Progenitor cell of endocrine pancreas (in vitro differentiated cells): ENCODE data around the gene STX1B. TPM values are rescaled to one million over a fixed set of nuclear protein-coding genes. Genes with fewer than 3 reads are reported as not detected.

Experiments used
- DNase-seq: peaks from one replicate; pipeline ENCODE4 v3.0.0; 2021; ENCODE audit warnings: low spot score; ENCODE audit not compliant: unreplicated experiment
- H3K27ac Mint-ChIP-seq: 2 replicates; pipeline ENCODE4 v1.8.0; 2021; ENCODE audit warnings: mild to moderate bottlenecking, moderate library complexity, mixed read lengths
- H3K27me3 Mint-ChIP-seq: 2 replicates; pipeline ENCODE4 v1.8.0; 2021; ENCODE audit warnings: mixed read lengths
- H3K36me3 Mint-ChIP-seq: 2 replicates; pipeline ENCODE4 v1.8.0; 2022; ENCODE audit warnings: mixed read lengths; ENCODE audit not compliant: insufficient read depth
- H3K4me1 Mint-ChIP-seq: 2 replicates; pipeline ENCODE4 v1.8.0; 2021; ENCODE audit warnings: low read depth, mixed read lengths
- H3K4me3 Mint-ChIP-seq: 2 replicates; pipeline ENCODE4 v1.8.0; 2021; ENCODE audit warnings: low read depth, mild to moderate bottlenecking, moderate library complexity, mixed read lengths
- H3K9me3 Mint-ChIP-seq: 2 replicates; pipeline ENCODE4 v1.8.0; 2021; ENCODE audit warnings: low read depth, mixed read lengths
- CTCF ChIP-seq: fragments of 200-600 bp; sonication (generic); IDR thresholded peaks from one replicate; pipeline ENCODE4 v1.5.0; 2021; ENCODE audit warnings: antibody characterized with exemption, mild to moderate bottlenecking; ENCODE audit not compliant: unreplicated experiment
- total RNA-seq: library from RNA; stranded (reverse); gene quantifications from 2 replicates; pipeline ENCODE4 v1.2.1, GENCODE V29; 2021

The STX1B gene
- total RNA-seq, 1 donor from 2014 or later = 1.0 TPM

- no peak overlapping the region for H3K4me3 Mint-ChIP-seq
- DNase-seq = no peak
- H3K27ac Mint-ChIP-seq = no peak overlapping the region
- no peaks in the 10 kb centered on the region for H3K9me3 Mint-ChIP-seq
- H3K36me3 Mint-ChIP-seq = no peaks in the 10 kb centered on the region
- no peak for TF ChIP-seq CTCF
- H3K4me1 Mint-ChIP-seq = peaks cover 15% of the 10 kb centered on the region
- no peaks in the 10 kb centered on the region for H3K27me3 Mint-ChIP-seq
Observed at GRCh38 chr16:30951750-30952149, 58.7 kb downstream of the STX1B start.

DNA sequence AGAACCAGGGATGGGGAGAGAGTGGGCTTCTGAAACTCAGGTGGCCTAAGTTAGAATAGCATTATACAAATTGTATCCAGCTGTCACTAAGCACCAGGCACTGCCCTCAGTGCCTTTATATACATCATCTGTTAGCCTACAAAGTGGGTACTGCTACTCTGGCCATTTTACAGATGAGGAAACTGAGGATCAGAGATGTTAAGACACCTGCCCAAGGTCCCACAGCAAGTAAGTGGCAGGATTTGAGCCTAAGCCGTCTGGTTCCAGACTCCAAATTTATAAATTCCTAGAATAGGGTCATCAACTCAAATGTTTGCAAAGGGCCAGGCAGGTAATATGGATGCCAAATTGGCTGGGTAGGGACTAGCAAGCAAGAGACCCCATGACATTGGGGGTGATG, 59.2 kb downstream of the STX1B start:
- Mint-ChIP-seq H3K36me3 (peaks cover 2% of the 10 kb centered on the region), H3K4me1 (peaks cover 16% of the 10 kb centered on the region), H3K27me3 (no peaks in the 10 kb centered on the region), H3K9me3 (no peaks in the 10 kb centered on the region), H3K27ac (no peak overlapping the region), H3K4me3 (no peak overlapping the region)
- no peak for TF ChIP-seq CTCF
- no peak for DNase-seq

DNA sequence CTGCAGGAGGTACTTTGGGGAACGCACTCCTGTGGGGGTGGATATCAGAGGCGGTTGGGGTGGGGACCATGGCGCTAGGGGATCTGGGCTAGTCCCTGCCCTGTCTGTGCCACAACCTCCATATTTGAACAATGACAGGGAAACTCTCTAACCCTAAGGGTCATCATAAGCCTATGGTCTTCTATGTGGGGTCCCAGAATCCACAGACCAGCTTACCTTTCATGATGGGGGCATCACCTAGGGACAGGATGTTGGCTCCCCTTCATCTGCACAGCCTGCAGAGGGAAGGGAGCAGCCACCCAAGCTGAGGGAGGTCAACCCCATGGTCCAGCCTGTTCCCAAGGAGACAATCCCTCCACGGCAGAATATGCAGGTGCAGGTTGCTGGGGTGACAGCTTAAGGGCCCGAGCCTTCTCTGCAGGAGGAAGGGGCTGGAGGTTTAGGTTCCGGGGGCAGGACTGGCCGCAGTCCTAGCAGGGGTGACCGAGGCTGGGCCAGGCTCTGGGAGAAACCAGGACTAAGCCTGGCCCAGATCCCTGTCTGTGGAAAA, 59.8 kb downstream of the STX1B start:
- H3K4me3 Mint-ChIP-seq = peak overlapping the region; percentile 78
- peak overlapping the region; percentile 78 for H3K27ac Mint-ChIP-seq
- DNase-seq = no peak
- peaks cover 16% of the 10 kb centered on the region for H3K4me1 Mint-ChIP-seq
- peaks cover 3% of the 10 kb centered on the region for H3K36me3 Mint-ChIP-seq
- no peak for TF ChIP-seq CTCF
- no peaks in the 10 kb centered on the region for H3K9me3 Mint-ChIP-seq
- no peaks in the 10 kb centered on the region for H3K27me3 Mint-ChIP-seq

DNA sequence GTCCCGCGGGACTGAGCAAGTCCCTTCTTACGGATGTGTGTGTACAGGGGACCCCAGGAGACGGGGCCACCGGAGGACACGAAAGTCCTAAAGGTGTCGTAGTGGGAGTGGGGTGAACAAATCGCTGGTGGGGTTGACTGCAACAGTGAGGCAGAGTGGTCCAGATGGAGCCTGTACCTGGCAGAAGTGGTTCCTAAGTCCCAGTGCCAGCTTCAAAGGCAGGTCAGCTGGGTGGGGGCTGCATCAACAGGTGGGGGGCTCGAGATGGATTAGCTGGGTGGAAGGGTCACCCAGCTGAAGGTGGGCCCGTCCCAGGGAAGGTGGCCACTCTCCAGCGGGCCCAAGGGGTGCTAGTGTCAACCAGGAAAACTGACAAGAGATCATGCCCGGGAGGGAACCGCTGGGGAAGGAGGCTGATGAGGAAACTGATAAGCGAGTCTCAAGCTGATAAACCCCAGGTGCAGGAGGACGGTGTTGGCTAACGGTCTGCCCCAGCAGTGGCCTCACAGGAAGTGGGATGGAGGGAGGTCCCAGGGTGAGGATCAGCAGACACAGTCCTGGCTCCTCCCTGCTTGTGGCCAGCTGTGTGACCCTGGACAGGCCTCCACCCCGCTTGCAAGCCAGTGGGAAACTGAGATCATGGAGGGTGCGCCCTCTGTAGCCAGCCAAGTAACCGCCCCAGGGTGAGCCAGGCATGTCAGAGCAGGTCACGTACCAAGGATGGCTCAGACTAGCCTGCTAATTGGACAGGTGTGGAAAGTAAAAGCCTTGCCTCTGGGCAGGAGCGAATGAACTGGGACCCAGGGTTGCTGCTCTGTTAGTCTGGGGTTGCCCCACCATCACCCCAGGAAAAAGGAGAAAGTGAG, 60.6 kb downstream of the STX1B start:
- peak overlapping the region; percentile 78 for H3K4me3 Mint-ChIP-seq
- no peaks in the 10 kb centered on the region for H3K9me3 Mint-ChIP-seq
- no peak for DNase-seq
- no peaks in the 10 kb centered on the region for H3K27me3 Mint-ChIP-seq
- peak overlapping the region; percentile 83 for H3K27ac Mint-ChIP-seq
- peaks cover 16% of the 10 kb centered on the region for H3K4me1 Mint-ChIP-seq
- no peak for TF ChIP-seq CTCF
- peaks cover 5% of the 10 kb centered on the region for H3K36me3 Mint-ChIP-seq

- no peaks in the 10 kb centered on the region for H3K27me3 Mint-ChIP-seq
- no peak for TF ChIP-seq CTCF
- peak within 1 kb of the TSS; percentile 93 for H3K27ac Mint-ChIP-seq
- peaks cover 10% of the 10 kb centered on the region for H3K36me3 Mint-ChIP-seq
- DNase-seq = peak; percentile 45
- no peaks in the 10 kb centered on the region for H3K9me3 Mint-ChIP-seq
- peaks cover 16% of the 10 kb centered on the region for H3K4me1 Mint-ChIP-seq
- H3K4me3 Mint-ChIP-seq = peak within 1 kb of the TSS; percentile 78
Observed at GRCh38 chr16:30948667-30949649, 61.5 kb downstream of the STX1B start, which contains the start of gene ORAI3. ORAI3 (plus strand) TSS chr16:30949068; CDS start chr16:30949290, 222 bp downstream.
